Naive thymus-derived CD4-positive, alpha-beta T cell (primary cell): ENCODE results near the gene TPI1. TPM values are rescaled to one million over a fixed set of nuclear protein-coding genes. Genes with fewer than 3 reads are reported as not detected.

Experiments
- ATAC-seq: fragments of 150-1000 bp; cut with Tn5 transposase; 2 replicates; pipeline ENCODE4 v1.10.0; 2021; ENCODE audit warnings: mild to moderate bottlenecking, moderate library complexity
- CTCF ChIA-PET: fragments of 350-600 bp; sonication (Branson Sonifier 250); formaldehyde crosslinking; loops from one replicate; lab custom pipeline; 2021; ENCODE audit warnings: antibody characterized with exemption; lab: Charles Lee
- POLR2A ChIA-PET: fragments of 350-600 bp; sonication (Branson Sonifier 250); formaldehyde crosslinking; loops from one replicate; lab custom pipeline; 2021; ENCODE audit warnings: antibody characterized with exemption, inconsistent platforms; lab: Charles Lee
- DNase-seq, 9 donors: peaks; one replicate each; pipeline versions ENCODE4 v3.0.0 to v3.0.0-alpha.2; 2020 to 2022; ENCODE audit warnings: mixed read lengths in 1 of 9
- H3K27ac ChIP-seq: one replicate; pipeline ENCODE4 v1.7.0; 2013; ENCODE audit warnings: mild to moderate bottlenecking, low read depth, low read length, moderate library complexity
- H3K27me3 ChIP-seq, 2 donors: one replicate each; pipeline ENCODE4 v1.7.0; 2013; ENCODE audit warnings: low read length in 2 of 2, mild to moderate bottlenecking in 2 of 2, moderate library complexity in 2 of 2; ENCODE audit not compliant: control insufficient read depth in 2 of 2, insufficient read depth in 2 of 2
- H3K36me3 ChIP-seq, 3 experiments: 1 replicate in 2 of 3; 2 replicates in 1 of 3; pipeline ENCODE4 v1.7.0; 2013; ENCODE audit warnings: low read length in 3 of 3, mild to moderate bottlenecking in 3 of 3, moderate library complexity in 1 of 3; ENCODE audit not compliant: insufficient read depth in 3 of 3, control insufficient read depth in 2 of 3
- H3K4me1 ChIP-seq, 2 donors: one replicate each; pipeline ENCODE4 v1.7.0; 2013; ENCODE audit warnings: low read length in 2 of 2, mild to moderate bottlenecking in 2 of 2, moderate library complexity in 1 of 2; ENCODE audit not compliant: control insufficient read depth in 2 of 2, insufficient read depth in 2 of 2
- H3K4me3 ChIP-seq: 2 replicates; pipeline ENCODE4 v1.7.0; 2013; ENCODE audit warnings: mild to moderate bottlenecking, low read length
- H3K9me3 ChIP-seq, 3 experiments: 1 replicate in 2 of 3; 2 replicates in 1 of 3; pipeline ENCODE4 v1.7.0; 2013; ENCODE audit warnings: low read length in 3 of 3; ENCODE audit not compliant: control insufficient read depth in 2 of 3
- H3K27ac Mint-ChIP-seq, 9 donors: one replicate each; pipeline ENCODE4 v1.8.0; 2020 to 2022; ENCODE audit warnings: mixed read lengths in 9 of 9, mild to moderate bottlenecking in 8 of 9, moderate library complexity in 5 of 9, inconsistent platforms in 2 of 9
- H3K27me3 Mint-ChIP-seq, 5 donors: one replicate each; pipeline ENCODE4 v1.8.0; 2021 to 2022; ENCODE audit warnings: mixed read lengths in 5 of 5, mild to moderate bottlenecking in 1 of 5
- H3K36me3 Mint-ChIP-seq, 5 donors: one replicate each; pipeline ENCODE4 v1.8.0; 2020 to 2022; ENCODE audit warnings: mixed read lengths in 5 of 5, mild to moderate bottlenecking in 3 of 5, inconsistent platforms in 1 of 5
- H3K4me1 Mint-ChIP-seq, 7 donors: one replicate each; pipeline ENCODE4 v1.8.0; 2020 to 2022; ENCODE audit warnings: mixed read lengths in 7 of 7, mild to moderate bottlenecking in 3 of 7, inconsistent platforms in 1 of 7
- H3K4me3 Mint-ChIP-seq, 10 donors: one replicate each; pipeline ENCODE4 v1.8.0; 2020 to 2022; ENCODE audit warnings: mild to moderate bottlenecking in 10 of 10, mixed read lengths in 10 of 10, moderate library complexity in 6 of 10, inconsistent platforms in 2 of 10
- H3K9me3 Mint-ChIP-seq, 11 donors: one replicate each; pipeline ENCODE4 v1.8.0; 2020 to 2022; ENCODE audit warnings: mixed read lengths in 11 of 11, mild to moderate bottlenecking in 4 of 11, inconsistent platforms in 1 of 11, moderate library complexity in 1 of 11
- intact Hi-C, 2 donors: fragments of 100-400 bp; cut with micrococcal nuclease; formaldehyde crosslinking; loops; one replicate each; pipeline ENCODE4 v1.15.1; 2023
- polyA plus RNA-seq, 2 donors: library from polyadenylated mRNA; unstranded; fragments of 300-500 nt; fragmentation: Illumina TruSeq; gene quantifications; one replicate each; pipeline ENCODE4 v1.2.3, GENCODE V29; 2021
- total RNA-seq, 6 experiments: library from RNA in 5 of 6; stranded (reverse) in 5 of 6; gene quantifications; 1 replicate in 5 of 6; 2 replicates in 1 of 6; pipeline ENCODE4 v1.2.3 and lab custom pipeline; 2021 to 2026

TPI1 gene
- total and polyA plus RNA-seq, 7 experiments from 2014 or later: 89.7 to 1,293 (median 163) TPM

GRCh38 chr12:6830286-6830890 is 36.9 kb upstream of the TPI1 start:
- H3K4me3 Mint-ChIP-seq: peak overlapping the region; percentile 37 to 98 (median 80)
- peaks cover 3 to 47% (median 9%) of the 10 kb centered on the region in 5 donors for H3K27me3 Mint-ChIP-seq
- H3K4me3 ChIP-seq: no peak overlapping the region
- DNase-seq: no peak
- H3K27ac Mint-ChIP-seq: peak overlapping the region in 6 of 9 donors; percentile 17 to 86 (median 34)
- ATAC-seq: no peak
- peaks cover 13 to 31% (median 23%) of the 10 kb centered on the region in 7 donors for H3K4me1 Mint-ChIP-seq
- ChIA-PET POLR2A (interaction anchor here (0.6 to 13.2 kb wide), 8 partner anchors 22 to 203 kb away, joined by 3 to 91 read pairs (median 11); partner anchors contain the start of genes CDCA3, COPS7A, MLF2 and USP5), CTCF (interaction anchor here (0.5 to 1.6 kb wide), 7 partner anchors 8 to 267 kb away, joined by 3 to 5 read pairs (median 4); partner anchors contain the start of genes MLF2 and USP5)
- peaks cover 0 to 4% of the 10 kb centered on the region in 2 donors for H3K4me1 ChIP-seq
- no peaks in the 10 kb centered on the region for H3K9me3 ChIP-seq
- H3K27ac ChIP-seq: no peak overlapping the region
- intact Hi-C loops: no loop called here
- H3K9me3 Mint-ChIP-seq: peaks cover 0 to 2% (median 0%) of the 10 kb centered on the region in 11 donors
- H3K36me3 Mint-ChIP-seq: peaks cover 0 to 4% (median 0%) of the 10 kb centered on the region in 5 donors
- H3K27me3 ChIP-seq: peaks cover 0 to 4% of the 10 kb centered on the region in 2 donors
- no peaks in the 10 kb centered on the region for H3K36me3 ChIP-seq

DNA sequence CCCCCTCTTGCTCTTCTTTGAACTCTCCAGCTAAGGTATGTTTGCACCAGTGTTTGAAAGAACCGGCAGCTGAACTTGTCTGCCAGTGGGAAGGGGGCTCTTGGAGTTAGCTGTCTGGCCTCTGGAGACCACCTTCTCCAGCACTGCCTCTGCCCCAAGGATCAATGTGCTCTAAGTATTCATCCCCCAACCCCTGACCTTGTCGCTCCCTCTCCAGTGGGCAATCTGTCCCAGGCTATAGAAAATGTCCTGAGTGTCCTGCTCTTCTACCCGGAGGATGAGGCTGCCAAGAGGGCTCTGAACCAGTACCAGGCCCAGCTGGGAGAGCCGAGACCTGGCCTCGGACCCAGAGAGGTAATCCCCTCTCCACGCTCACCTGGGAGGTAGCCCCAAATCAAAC is 36.3 kb upstream of the TPI1 start:
- H3K36me3 ChIP-seq: no peaks in the 10 kb centered on the region
- H3K27ac ChIP-seq: no peak overlapping the region
- peaks cover 0 to 4% (median 0%) of the 10 kb centered on the region in 5 donors for H3K36me3 Mint-ChIP-seq
- H3K27ac Mint-ChIP-seq: peak overlapping the region in 3 of 9 donors; percentile 29 to 57 (median 40)
- peaks cover 0 to 45% (median 6%) of the 10 kb centered on the region in 5 donors for H3K27me3 Mint-ChIP-seq
- no peak for DNase-seq
- H3K4me3 Mint-ChIP-seq: peak overlapping the region in 9 of 10 donors; percentile 0 to 98 (median 34)
- H3K4me3 ChIP-seq: no peak overlapping the region
- no peaks in the 10 kb centered on the region for H3K9me3 ChIP-seq
- ATAC-seq: no peak
- CTCF ChIA-PET: interaction anchor here (0.6 to 1.1 kb wide), 5 partner anchors 8 to 266 kb away, joined by 3 to 4 read pairs (median 3); partner anchors contain the start of gene MLF2
- peaks cover 0 to 4% of the 10 kb centered on the region in 2 donors for H3K27me3 ChIP-seq
- peaks cover 9 to 29% (median 23%) of the 10 kb centered on the region in 7 donors for H3K4me1 Mint-ChIP-seq
- intact Hi-C loops: no loop called here
- peaks cover 0 to 2% (median 0%) of the 10 kb centered on the region in 11 donors for H3K9me3 Mint-ChIP-seq
- POLR2A ChIA-PET: interaction anchor here (0.6 to 13.2 kb wide), 6 partner anchors 21 to 204 kb away, joined by 3 to 91 read pairs (median 6); partner anchors contain the start of genes CDCA3, MLF2 and USP5
- peaks cover 3 to 4% of the 10 kb centered on the region in 2 donors for H3K4me1 ChIP-seq

DNA sequence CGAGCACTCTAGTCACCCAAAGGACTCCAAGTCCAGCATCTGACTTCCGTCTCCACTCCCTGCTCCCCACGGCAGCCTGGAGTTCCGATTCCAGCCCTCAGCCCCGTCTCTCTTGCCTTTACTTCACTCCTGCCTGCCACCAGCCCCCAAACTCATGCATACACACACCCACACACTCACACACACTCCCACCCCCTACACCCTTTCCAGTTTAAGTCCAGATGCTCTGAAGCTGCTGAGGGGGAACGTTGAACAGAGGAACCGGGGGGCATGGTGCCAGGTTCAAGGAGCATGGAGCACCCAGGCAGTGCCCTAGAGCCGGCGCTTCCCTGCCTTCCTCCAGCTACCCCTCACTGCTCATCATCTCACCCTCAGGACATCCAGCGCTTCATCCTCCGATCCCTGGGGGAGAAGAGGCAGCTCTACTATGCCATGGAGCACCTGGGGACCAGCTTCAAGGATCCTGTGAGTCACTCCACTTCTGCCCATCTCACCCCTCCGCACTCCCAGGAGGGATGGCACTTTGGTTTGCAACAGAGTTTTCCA is 35.8 kb upstream of the TPI1 start:
- DNase-seq (no peak), ATAC-seq (no peak)
- Histone ChIP-seq H3K4me3 (no peak overlapping the region), H3K4me1 (peaks cover 4% of the 10 kb centered on the region in 2 donors), H3K27ac (no peak overlapping the region), H3K9me3 (no peaks in the 10 kb centered on the region), H3K27me3 (peaks cover 0 to 4% of the 10 kb centered on the region in 2 donors), H3K36me3 (no peaks in the 10 kb centered on the region)
- H3K27me3 Mint-ChIP-seq: peaks cover 0 to 41% (median 6%) of the 10 kb centered on the region in 5 donors
- intact Hi-C loops: no loop called here
- ChIA-PET CTCF (interaction anchor here (0.8 to 1.1 kb wide), 2 partner anchors 8 to 79 kb away, joined by 3 read pairs; no protein-coding TSS in a partner anchor), POLR2A (interaction anchor here (1.3 to 13.2 kb wide), 3 partner anchors 21 to 182 kb away, joined by 3 to 91 read pairs (median 39); partner anchors contain the start of genes CDCA3, MLF2 and USP5)
- H3K36me3 Mint-ChIP-seq: peaks cover 0 to 4% (median 0%) of the 10 kb centered on the region in 5 donors
- peak overlapping the region in 2 of 10 donors; percentile 94 to 98 for H3K4me3 Mint-ChIP-seq
- peaks cover 9 to 29% (median 23%) of the 10 kb centered on the region in 7 donors for H3K4me1 Mint-ChIP-seq
- H3K9me3 Mint-ChIP-seq: peaks cover 0 to 2% (median 0%) of the 10 kb centered on the region in 11 donors
- no peak overlapping the region for H3K27ac Mint-ChIP-seq

DNA sequence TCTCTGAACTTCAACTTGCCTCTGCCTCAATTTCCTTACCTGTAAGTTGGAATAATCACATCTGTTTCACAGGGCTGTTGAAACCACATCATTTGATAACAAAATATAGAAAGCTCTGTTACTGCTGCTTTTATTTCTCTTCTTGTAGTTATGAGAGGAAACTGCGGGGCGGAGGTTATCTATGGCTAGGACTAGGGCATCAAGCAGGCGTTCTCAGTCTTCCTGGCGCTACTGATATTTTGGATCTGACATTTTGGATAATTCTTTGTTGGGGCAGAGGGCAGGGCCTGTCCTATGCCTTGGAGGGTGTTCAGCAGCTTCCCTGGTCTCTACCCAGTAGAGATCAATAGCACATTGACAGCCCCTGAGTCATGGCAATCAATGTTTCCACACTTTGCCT is 35.2 kb upstream of the TPI1 start:
- ChIA-PET POLR2A (interaction anchor here (0.6 to 13.2 kb wide), 5 partner anchors 11 to 201 kb away, joined by 3 to 91 read pairs (median 3); partner anchors contain the start of genes CDCA3, GPR162, MLF2 and USP5), CTCF (interaction anchor here (0.9 to 5.6 kb wide), 2 partner anchors 78 to 114 kb away, joined by 3 to 38 read pairs; partner anchors contain the start of gene MLF2)
- no peak for ATAC-seq
- Histone ChIP-seq H3K4me3 (no peak overlapping the region), H3K4me1 (peaks cover 4% of the 10 kb centered on the region in 2 donors), H3K27ac (no peak overlapping the region), H3K9me3 (no peaks in the 10 kb centered on the region), H3K27me3 (peaks cover 0 to 4% of the 10 kb centered on the region in 2 donors), H3K36me3 (no peaks in the 10 kb centered on the region)
- Mint-ChIP-seq H3K27ac (no peak overlapping the region), H3K4me3 (no peak overlapping the region), H3K9me3 (peaks cover 0 to 2% (median 0%) of the 10 kb centered on the region in 11 donors), H3K36me3 (peaks cover 0 to 4% (median 0%) of the 10 kb centered on the region in 5 donors), H3K4me1 (peaks cover 4 to 28% (median 22%) of the 10 kb centered on the region in 7 donors), H3K27me3 (peaks cover 0 to 40% (median 5%) of the 10 kb centered on the region in 5 donors)
- intact Hi-C loops: no loop called here
- DNase-seq: no peak

- DNase-seq: no peak
- ChIA-PET CTCF (interaction anchor here (0.9 to 5.6 kb wide), 11 partner anchors 9 to 211 kb away, joined by 3 to 38 read pairs (median 4); partner anchors contain the start of genes CD4, CDCA3, MLF2 and PTMS), POLR2A (interaction anchor here (0.7 to 13.2 kb wide), 5 partner anchors 8 to 172 kb away, joined by 3 to 91 read pairs (median 4); partner anchors contain the start of genes CDCA3, GPR162, MLF2 and USP5)
- Mint-ChIP-seq H3K9me3 (no peaks in the 10 kb centered on the region), H3K36me3 (peaks cover 0 to 4% (median 0%) of the 10 kb centered on the region in 5 donors), H3K4me3 (no peak overlapping the region), H3K4me1 (peaks cover 0 to 16% (median 12%) of the 10 kb centered on the region in 7 donors), H3K27ac (no peak overlapping the region), H3K27me3 (peaks cover 0 to 32% (median 0%) of the 10 kb centered on the region in 5 donors)
- H3K4me3 ChIP-seq: no peak overlapping the region
- H3K36me3 ChIP-seq: no peaks in the 10 kb centered on the region
- no peak for ATAC-seq
- intact Hi-C loops: no loop called here
- peaks cover 0 to 4% of the 10 kb centered on the region in 2 donors for H3K4me1 ChIP-seq
- H3K27me3 ChIP-seq: peaks cover 0 to 4% of the 10 kb centered on the region in 2 donors
- H3K9me3 ChIP-seq: no peaks in the 10 kb centered on the region
- no peak overlapping the region for H3K27ac ChIP-seq
Observed at GRCh38 chr12:6833189-6833890, 34.0 kb upstream of the TPI1 start.
